ENCODE data around the gene MPP2. TPM values are rescaled to one million over a fixed set of nuclear protein-coding genes. Genes with fewer than 3 reads are reported as not detected.

The MPP2 gene
- total and polyA plus RNA-seq, 2 of the 13 experiments (the other 11 are each of a cell fraction or from before 2014, with no cell fraction given) = 0.20 to 1.7 TPM

GRCh38 chr17:43917348-43918025 is 10.2 kb upstream of the MPP2 start (continued):
- TF ChIP-seq, protein P1, sequence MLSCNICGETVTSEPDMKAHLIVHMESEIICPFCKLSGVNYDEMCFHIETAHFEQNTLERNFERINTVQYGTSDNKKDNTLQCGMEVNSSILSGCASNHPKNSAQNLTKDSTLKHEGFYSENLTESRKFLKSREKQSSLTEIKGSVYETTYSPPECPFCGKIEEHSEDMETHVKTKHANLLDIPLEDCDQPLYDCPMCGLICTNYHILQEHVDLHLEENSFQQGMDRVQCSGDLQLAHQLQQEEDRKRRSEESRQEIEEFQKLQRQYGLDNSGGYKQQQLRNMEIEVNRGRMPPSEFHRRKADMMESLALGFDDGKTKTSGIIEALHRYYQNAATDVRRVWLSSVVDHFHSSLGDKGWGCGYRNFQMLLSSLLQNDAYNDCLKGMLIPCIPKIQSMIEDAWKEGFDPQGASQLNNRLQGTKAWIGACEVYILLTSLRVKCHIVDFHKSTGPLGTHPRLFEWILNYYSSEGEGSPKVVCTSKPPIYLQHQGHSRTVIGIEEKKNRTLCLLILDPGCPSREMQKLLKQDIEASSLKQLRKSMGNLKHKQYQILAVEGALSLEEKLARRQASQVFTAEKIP (CRISPR knock-in tag; IDR thresholded peaks at IDR 0.05; ENCODE audit: borderline replicate concordance) = no peak
- TF ChIP-seq XRCC5 (optimal IDR thresholded peaks at IDR 0.05; ENCODE audit: low read length) (peak; percentile 41), ZNF501 (CRISPR knock-in tag; IDR thresholded peaks at IDR 0.05) (peak; percentile 44; the same call in 1 of the 2 replicates), HNF1B (CRISPR knock-in tag; IDR thresholded peaks at IDR 0.05) (0 out of 2 replicates have a peak, but pooled peaks have one; percentile 52), RAD21 (CRISPR knock-in tag; IDR thresholded peaks at IDR 0.05) (peak; percentile 48), ZNF790 (CRISPR knock-in tag; IDR thresholded peaks at IDR 0.05; ENCODE audit: borderline replicate concordance) (peak; percentile 30; the same call in 1 of the 2 replicates), ZNF160 (CRISPR knock-in tag; IDR thresholded peaks at IDR 0.05) (no peak), ZSCAN12 (CRISPR knock-in tag; IDR thresholded peaks at IDR 0.05) (no peak), U2AF1 (optimal IDR thresholded peaks at IDR 0.05; ENCODE audit: low read depth, low read length) (no peak), CREB1 (IDR thresholded peaks at IDR 0.05) (no peak), CREB1 (CRISPR knock-in tag; IDR thresholded peaks at IDR 0.05) (no peak), ZNF777 (CRISPR knock-in tag; IDR thresholded peaks at IDR 0.05) (no peak), ERF (CRISPR knock-in tag; IDR thresholded peaks at IDR 0.05) (0 out of 2 replicates have a peak, but pooled peaks have one; percentile 30), KLF9 (CRISPR knock-in tag; IDR thresholded peaks at IDR 0.05; ENCODE audit: low read depth) (no peak), SMC3 (IDR thresholded peaks at IDR 0.05; ENCODE audit: low read length) (0 out of 2 replicates have a peak, but pooled peaks have one; percentile 7), PATZ1 (CRISPR knock-in tag; IDR thresholded peaks at IDR 0.05) (peak; percentile 52), TMF1 (CRISPR knock-in tag; IDR thresholded peaks at IDR 0.05; ENCODE audit: low read depth) (no peak), NONO (IDR thresholded peaks at IDR 0.05) (no peak), NONO (CRISPR knock-in tag; conservative IDR thresholded peaks at IDR 0.05) (no peak; the same call in 1 of the 2 replicates), KDM2A (CRISPR knock-in tag; IDR thresholded peaks at IDR 0.05; ENCODE audit: borderline replicate concordance, low read depth) (peak; percentile 59; the same call in 1 of the 2 replicates)
- TF ChIP-seq, protein P2, sequence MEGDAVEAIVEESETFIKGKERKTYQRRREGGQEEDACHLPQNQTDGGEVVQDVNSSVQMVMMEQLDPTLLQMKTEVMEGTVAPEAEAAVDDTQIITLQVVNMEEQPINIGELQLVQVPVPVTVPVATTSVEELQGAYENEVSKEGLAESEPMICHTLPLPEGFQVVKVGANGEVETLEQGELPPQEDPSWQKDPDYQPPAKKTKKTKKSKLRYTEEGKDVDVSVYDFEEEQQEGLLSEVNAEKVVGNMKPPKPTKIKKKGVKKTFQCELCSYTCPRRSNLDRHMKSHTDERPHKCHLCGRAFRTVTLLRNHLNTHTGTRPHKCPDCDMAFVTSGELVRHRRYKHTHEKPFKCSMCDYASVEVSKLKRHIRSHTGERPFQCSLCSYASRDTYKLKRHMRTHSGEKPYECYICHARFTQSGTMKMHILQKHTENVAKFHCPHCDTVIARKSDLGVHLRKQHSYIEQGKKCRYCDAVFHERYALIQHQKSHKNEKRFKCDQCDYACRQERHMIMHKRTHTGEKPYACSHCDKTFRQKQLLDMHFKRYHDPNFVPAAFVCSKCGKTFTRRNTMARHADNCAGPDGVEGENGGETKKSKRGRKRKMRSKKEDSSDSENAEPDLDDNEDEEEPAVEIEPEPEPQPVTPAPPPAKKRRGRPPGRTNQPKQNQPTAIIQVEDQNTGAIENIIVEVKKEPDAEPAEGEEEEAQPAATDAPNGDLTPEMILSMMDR (CRISPR knock-in tag; IDR thresholded peaks at IDR 0.05) = peak; percentile 74
- TF ChIP-seq, protein P3, sequence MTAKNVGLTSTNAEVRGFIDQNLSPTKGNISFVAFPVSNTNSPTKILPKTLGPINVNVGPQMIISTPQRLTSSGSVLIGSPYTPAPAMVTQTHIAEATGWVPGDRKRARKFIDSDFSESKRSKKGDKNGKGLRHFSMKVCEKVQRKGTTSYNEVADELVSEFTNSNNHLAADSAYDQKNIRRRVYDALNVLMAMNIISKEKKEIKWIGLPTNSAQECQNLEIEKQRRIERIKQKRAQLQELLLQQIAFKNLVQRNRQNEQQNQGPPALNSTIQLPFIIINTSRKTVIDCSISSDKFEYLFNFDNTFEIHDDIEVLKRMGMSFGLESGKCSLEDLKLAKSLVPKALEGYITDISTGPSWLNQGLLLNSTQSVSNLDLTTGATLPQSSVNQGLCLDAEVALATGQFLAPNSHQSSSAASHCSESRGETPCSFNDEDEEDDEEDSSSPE (CRISPR knock-in tag; IDR thresholded peaks at IDR 0.05) = no peak

Measured in HepG2 (cell line).